Left kidney (tissue), 2 donors: ENCODE measurements around the gene TEX44. TPM values are rescaled to one million over a fixed set of nuclear protein-coding genes. Genes with fewer than 3 reads are reported as not detected.

Experiments
- DNase-seq: peaks from one replicate; pipeline ENCODE4 v3.0.0-alpha.2; 2013
- polyA plus RNA-seq: library from polyadenylated mRNA; unstranded; fragments of 120-200 nt; gene quantifications from one replicate; pipeline ENCODE4 v1.2.1, GENCODE V29; 2013; ENCODE audit not compliant: insufficient read length

TEX44 gene
- polyA plus RNA-seq, 1 donor, result not detected

DNA sequence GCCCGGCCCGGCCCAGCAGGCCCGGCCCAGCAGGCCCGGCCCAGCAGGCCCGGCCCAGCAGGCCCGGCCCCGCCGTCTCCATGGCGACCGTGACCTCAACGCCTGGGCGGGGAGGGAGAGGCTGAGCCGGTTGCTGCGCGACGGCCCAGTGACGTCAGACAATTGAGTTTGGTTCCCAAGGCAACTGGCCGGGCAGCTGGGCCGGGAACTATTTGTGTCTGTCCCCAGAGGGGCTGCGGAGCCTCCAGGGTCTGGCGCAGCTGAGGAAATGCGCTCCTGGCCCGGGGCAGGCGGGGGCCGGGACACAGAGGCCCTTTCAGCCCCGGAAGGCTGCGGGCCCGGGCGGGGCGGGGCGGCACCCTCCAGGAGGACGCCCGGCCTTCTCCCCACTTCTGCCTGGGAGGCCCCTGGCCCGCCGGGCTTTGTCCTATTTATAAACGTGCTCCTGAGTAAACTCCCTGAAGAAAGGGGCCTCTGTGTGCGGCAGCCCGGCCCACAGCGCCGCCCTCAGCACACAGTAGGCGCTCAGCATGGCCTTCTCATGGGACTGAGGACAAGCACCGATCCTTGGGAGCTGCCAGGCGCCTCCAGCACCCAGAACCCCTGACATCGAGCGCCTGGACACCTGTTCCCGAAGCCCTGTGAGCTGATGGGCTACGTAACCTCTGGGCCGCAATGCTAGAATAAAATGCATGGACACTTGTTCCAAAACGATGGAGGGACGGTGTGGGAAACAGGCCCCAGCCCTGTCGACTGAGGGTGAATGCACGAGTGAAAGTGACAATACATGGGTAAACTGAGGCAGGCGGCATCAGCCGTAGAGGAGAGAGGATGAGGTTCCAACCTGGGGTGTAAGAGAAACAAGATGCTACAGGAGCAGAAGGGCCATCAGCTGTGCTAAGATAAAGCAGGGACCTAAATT lies 12.3 kb downstream of the TEX44 start:
- peak; percentile 99 for DNase-seq

DNA sequence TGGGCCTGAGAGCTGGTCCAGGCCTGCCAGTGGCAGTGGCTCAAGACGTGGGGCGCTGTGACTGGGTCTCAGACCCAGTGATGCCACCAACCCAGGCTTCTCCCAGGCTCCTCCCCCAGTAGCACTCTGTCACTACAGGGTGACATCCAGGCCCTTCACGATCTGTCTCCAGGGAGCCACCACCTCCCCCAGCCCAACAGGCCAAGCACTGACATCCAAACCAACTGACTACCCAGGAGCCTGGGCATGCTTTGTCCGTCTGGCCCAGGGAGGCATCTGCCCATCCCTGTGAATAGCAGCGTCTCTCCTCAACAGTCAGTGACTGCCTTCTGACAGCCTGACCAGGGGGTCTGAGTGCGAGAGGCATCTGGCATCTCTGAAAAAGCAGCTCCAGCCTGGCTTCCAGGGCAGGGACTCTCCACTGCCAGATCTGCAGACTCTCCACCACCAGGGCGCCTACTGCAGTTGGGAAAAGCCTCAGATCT lies 13.0 kb downstream of the TEX44 start:
- no peak for DNase-seq

DNA sequence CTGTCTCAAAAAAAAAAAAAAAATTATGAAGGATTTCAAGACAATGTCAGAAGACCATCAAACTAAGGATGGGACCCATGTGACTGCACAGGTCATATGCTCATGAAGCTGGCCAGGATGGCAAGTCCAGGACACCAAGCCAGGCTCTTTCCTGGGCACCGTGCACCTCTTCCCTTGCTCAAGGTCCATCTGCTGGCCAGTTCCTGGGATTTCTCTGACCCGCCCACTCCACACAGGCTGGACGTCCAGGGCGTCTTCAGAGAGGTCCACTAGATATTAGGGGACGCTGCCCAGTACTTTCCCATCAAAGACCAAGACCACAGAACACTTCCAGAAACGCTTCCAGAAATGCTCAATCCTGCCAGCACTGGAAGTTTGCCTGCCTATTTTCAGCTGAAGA lies 14.3 kb downstream of the TEX44 start:
- no peak for DNase-seq

DNA sequence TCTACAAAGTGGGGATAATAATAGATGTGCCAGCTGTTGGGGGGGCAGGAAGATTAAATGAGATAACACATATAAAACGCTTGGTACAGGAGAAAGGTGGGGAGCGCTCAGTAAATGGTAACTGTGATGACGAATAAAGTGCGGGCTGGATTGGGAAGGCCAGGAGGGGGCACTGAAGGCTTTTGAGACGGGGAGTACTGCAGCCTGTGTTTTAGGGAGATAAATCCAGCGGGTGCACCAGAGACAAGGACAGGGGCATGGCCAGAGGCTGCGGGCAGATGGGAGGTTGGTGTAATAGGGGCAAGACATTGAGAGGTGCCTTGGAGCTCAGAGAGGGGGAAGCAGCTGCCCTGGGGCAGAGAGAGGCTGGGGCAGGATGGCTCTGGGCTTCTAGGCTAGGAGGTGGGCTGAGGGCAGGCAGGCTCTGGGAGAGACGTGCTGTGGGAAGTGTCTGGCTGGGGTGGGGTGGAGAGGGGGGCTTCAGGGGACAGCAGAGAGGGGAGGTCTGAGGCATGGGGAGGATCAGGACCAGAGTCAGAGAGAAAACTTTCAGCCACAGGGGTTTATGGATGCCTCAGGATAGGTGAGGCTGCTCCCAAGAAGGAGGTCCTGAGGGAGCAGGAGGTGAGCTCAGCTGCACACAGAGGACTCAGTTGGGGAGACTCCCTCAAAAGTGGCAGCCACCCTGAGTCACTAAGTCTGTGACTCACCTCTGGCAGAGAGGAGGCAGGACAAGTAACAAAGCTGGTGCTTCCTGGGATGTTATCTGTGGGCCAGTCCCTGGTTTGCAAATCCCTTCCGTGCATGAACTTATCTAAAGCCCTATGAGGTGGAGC lies 18.8 kb downstream of the TEX44 start:
- no peak for DNase-seq

DNA sequence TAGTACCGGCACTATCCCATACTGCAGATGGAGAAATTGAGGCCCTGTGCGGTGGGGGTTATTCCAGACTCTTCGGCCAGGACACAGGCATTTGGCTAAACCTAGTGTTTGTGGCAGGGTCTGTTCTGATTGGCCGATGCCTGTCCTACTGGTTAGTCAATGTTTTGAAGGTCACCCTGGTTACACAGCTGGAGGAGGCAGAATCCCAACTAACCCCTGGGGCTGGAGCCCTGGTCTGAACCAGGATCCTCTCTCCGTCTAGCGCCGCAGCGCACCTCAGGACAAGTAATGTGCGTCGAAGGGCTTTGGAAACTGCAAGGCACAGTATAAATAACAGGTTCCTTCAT lies 19.4 kb downstream of the TEX44 start:
- no peak for DNase-seq

DNA sequence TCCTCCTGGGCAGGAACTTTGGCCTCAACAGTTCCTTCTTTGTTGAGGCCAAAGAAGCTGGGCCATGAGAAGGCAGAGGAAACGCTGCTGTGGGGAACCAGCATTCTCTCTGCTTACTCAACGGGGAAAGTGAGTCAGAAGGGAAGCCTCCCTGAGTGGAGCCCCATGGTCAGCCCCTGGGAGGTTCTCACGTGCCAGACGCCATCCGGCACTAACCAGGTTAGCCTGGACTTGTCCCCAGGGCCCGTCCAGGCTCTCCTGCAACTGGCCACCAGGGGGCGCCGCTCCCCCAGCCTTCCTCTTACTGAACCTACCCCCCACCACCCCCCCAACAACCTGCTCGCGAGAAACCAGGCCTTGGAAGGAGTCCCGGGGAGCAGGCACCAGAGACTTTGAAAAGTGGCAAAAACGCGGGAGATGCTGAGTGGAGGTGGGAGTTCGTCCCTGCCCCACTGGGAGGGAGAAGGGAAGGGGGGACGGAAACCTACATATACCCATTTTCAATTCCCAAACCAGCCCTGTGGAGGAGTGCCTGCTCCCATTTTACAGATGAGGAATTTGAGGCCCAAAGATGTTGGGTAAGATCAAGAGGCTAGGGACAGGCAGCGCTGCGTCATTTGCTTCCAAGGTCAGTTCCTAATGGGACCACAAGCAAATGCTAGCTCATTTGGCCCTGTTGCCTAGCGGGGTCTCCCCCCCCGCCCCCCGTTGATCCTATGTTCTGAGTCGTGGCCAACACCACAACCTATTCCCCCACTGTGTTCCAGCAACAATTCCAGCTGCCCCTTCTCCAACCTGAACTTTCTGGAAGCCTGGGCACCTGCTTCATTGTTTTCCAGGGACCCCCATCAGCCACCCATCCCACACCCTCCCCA lies 20.0 kb downstream of the TEX44 start:
- peak; percentile 87 for DNase-seq

DNA sequence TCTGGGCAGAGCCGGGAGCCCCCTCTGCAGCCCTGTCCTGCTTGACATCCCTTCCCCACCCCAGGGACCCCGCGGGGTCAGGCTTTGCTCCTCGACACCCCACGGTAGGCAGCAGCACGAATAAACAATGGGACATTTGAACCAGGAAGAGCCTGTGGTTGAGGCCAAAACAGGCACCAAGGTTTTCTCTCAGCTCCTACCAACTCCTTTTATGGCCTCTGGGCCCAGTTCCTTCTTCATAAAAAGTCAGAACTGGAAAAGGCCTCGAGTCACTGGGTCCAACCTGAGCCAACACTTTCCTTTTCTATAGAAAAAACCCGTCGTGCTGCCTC lies 20.6 kb downstream of the TEX44 start:
- DNase-seq, result no peak

DNA sequence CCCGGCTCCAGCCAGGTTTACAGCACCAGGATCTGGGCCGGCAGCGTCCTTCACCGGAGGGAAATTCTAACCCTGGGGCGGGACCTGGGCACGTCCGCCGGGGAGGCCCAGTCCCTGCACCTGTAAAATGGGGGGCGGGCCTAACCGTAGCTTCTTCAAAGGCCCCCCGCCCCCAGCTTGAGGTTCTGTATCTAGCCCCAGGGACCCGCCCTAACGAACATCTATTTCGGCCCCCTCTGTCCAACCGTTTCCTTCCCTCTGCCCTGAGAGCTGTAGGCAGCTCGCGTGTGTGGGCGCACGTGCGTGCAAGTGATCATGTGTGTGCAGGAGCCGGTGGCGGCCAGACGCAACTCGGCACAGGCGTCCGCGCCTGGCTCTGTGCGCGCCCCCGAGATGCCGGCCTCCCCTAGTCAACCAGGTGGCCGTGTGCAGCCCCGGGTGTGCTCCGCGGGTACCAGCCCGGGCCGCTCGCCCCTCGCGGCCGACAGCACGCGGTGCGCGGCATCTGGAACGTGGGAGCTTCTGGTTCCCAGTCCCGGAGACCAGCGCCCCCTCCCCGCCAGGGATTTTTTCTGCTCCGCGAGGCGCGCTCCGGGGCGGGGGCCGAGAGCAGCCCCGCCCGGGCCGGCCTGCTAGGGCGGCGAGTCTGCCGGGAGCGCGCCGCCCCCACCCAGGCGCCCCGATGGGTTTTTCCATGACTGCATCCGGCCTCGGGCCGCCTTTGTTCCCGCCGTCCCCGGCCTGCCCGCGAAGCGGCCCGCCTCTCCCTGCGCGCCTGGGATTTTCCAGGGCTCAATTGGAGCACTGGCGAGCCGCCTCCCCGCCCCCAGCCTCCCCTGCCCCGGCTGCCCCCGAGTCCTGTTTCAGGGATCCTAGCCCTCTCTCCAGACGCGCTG lies 21.2 kb downstream of the TEX44 start:
- peak; percentile 84 for DNase-seq

DNA sequence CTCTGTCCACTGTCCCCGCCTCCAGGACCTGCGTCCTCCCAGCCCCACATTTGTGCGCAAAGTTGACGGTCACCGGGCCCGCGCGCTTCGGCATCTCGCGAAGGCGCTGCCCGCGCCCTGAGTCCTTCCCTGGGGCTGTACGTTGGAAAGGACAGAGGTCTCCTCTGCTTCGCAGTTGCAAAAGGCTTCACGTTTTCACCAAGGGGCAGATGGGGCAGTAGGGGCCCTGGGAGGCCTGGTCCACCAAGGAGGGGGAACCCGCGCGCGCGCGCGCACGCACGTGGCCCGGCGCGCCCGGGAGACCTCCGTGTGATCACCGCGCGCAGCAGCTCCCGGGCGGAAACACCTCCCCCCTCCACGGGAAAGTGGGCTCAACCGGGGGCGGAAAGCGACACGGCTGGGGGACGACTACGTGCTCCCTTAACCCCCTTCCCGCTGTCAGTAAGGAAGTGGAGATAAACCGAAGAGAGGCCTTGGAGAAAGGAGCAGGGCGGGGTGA lies 21.9 kb downstream of the TEX44 start:
- peak; percentile 62 for DNase-seq

DNA sequence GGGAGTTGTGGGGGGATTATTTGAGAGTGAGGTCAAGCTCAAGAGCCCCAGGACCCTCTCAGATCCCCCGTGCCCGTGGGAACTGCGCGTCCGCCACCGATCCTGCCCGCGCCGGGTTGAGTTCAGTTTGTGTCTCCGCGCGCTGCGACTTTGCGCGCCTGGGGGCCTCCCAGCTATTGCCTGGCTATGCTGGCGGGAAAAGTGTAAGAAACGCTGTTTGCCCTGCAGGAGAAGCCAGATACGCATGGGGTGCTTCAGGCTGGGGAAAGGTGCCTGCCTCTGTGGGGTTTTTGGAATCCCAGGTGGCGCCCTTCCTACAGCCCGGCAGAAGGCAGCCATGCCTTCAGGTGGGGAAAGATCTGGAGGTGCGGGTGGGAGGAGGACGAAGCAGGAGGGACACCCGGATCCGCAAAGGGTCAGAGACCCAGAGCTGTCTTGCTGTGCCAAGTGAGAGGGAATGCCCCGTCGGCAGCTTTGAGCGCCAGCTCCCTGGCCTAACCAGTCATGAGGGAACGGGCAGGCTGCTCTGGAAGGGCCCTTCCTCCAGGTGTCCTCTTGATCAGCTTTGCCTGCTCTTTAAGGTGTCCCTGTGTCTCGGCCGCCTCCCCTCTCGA lies 22.5 kb downstream of the TEX44 start:
- no peak for DNase-seq

DNA sequence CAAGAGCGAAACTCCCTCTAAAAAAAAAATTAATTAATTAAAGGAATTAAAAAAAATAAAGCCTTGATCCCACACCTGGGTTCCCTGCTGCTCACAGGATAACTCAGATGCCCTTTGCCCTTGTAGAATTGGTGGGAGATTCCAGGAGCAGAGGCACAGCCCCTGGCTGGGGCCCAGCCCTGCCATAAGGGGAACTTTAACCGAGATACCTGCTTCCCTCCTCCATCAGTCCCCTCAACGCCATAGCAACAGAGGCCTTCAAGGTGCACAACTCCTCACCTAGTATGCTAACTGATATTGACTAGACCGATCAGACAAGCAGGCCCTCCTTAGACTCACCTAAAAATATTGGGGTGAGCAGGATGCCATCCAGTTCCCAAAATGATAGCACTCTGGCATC lies 23.6 kb downstream of the TEX44 start:
- DNase-seq, result no peak

DNA sequence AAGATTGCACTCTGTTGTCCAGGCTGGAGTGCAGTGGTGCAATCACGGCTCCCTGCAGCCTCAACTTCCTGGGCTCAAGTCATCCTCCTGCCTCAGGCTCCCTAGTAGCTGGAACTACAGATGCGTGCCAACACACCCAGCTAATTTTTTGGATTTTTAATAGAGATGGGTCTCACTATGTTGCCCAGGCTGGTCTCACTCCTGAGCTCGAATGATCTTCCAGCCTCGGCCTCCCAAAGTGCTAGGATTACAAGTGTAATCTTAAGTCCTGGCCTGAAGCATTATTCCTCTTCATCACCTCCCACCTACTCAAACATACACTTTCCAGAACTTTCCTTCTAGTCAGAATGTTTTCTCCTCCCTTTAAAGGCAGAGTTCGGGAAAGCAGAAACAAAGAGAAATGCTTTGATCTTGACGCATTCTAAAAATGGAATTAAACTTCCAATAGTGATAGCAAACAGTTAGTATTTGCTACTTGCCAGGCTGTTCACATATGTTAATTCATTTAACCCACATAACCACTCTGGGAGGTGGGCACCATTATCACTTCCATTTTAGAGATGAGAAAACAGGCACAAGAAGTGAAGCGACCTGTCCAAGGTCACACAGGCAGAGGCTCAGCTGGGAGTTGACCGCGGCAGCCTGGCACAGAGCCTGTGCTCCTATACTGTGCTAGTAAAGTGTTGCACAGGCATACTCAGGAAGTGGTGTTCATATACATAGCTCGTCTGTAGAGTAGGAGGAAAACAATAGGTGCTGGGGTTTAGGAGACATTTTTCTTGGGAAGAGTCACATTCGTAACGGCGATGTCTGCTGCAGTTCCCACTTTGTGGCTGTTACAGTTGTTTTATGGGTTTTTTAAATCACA lies 24.6 kb downstream of the TEX44 start:
- no peak for DNase-seq

DNA sequence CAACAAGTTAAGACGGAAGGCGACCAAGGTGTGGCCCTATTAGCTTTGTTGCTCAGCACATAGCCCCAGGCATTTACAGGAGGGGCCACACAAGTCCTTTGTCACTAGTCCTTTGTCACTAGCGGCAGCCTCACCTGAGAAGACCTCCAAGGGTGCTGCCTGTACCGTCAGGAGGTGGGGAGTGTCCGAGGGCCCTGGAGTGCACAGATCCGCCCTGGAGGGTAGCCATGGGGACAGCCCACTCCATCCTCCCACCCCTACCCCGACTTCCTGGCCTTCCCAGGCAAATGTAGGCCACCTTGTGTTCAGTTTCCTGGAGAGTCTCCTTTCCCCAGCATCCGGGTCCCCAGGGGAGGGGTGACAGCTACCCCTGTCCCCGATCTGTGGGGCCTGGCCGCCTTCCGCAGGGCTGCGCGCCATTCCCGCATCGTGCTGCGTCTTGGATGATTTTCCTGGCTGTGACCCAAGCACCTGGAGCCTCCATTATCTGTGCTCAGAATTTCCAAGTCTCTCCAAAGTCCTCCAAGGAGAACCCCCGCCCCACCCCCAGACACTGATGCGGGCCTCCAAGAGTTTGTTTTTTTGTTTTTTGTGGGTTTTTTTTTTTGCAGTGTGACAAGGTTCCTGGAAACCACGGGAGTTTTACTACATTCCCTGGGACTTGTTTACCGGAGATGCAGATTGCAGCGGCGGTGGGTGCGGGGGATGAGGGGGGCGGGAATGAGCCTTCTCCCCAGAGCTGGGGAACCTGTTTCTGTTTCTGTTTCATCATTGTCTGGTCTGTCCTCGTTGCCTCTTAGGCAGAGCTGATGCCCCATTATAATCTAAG lies 28.6 kb downstream of the TEX44 start:
- no peak for DNase-seq

DNA sequence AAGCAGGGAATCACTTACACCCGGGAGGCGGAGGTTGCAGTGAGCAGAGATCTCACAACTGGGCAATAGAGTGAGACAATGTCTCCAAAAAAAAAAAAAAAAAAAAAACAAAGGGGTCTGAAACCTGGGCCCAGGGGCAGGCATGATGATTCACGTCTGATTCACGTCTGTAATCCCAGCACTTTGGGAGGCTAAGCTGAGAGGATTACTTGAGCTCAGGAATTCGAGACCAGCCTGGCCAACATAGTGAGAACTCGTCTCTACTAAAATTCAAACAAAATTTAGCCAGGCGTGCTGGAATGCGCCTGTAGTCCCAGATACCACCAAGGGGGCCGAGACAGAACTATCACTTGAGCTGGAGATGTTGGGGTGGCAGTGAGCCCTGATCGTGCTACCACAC lies 30.3 kb downstream of the TEX44 start:
- no peak for DNase-seq

DNA sequence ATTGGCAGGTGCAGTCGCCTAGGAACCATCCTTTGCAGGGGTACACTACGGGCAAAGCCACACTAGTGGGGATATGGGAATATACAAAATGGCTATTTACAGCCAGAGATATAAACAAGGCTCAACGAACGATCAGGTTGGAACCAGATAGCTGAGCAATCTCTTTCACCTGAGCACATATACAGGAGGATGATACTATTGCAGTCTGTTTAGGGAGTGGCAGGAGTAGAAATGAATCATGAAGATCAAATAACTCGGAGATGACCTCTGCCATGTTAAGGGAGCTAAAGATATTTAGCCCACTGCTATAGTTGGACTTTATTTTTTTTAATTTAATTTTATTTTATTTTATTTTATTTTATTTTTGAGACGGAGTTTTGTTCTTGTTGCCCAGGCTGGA lies 33.8 kb downstream of the TEX44 start:
- no peak for DNase-seq

DNA sequence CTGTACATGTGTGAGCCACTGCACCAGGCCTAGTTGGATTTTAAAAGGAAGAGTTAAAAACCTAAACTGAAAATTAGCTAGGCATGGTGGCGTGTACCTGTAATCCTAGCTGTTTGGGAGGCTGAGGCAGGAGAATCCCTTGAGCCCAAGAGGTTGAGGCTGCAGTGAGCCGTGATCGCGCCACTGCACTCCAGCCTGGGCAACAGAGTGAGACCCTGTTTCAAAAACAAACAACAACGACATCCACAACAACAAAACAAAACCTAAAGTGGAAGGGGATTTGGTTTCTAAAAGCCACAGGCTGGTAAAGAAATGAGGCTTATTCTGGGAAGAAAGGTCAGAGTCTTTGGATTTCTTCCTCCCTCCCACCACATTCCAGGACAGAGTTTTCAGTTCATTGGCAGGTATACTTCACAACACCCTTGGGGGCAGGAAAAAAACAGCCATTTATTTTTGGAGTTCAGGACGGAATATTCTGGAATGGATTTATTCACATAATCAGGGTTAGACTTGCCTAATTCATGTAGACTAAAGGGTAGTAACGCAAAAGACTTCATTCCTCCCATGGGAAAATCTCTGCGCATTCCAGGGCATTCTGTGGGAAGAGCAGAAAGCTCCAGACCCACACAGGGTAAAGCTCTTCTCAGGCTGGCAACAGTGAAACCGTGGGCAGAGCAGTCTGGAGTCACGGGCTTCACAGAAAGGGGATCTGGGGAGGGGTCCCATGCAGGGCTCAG lies 34.9 kb downstream of the TEX44 start:
- DNase-seq, result no peak

DNA sequence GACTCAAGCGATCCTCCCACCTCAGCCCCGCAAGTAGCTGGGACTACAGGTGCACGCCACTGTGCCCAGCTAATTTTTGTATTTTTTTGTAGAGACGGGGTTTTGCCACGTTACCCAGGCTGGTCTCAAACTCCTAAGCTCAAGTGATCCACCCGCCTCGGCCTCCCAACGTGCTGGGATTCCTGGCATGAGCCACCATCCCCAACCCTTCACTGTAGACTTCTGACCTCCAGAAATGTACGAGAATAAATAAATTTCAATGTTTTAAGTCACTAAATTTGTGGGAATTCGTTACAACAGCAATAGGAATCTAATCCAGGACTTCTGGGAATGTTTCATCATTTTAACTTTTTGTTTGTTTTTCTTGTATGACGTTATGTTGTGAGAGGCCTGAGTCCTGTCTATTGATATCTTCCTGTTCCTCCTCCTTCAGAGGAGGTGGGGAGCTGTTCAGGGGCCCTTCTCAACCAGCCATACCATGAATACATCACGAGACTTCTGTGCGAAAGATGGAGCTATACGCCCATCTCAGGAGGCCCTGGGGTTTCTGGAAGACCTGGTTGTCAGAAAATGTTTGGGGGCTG lies 40.0 kb downstream of the TEX44 start:
- no peak for DNase-seq
